GM21723 (cell line): ENCODE data around the gene PARD3B.

Source experiments
- ATAC-seq: cut with Tn5 transposase; IDR thresholded peaks from one replicate; pipeline ENCODE4 v1.9.1; 2021; ENCODE audit warnings: mild to moderate bottlenecking, moderate library complexity; ENCODE audit not compliant: unreplicated experiment

The PARD3B gene

GRCh38 chr2:205427112-205427511 lies 881.8 kb downstream of the PARD3B start:
- no peak for ATAC-seq

- ATAC-seq: no peak
These were observed 883.5 kb downstream of the PARD3B start for GRCh38 chr2:205428811-205429210.

- no peak for ATAC-seq
These were observed 890.7 kb downstream of the PARD3B start for GRCh38 chr2:205435970-205436369.

GRCh38 chr2:205438241-205438640 lies 893.0 kb downstream of the PARD3B start:
- no peak for ATAC-seq

GRCh38 chr2:205439621-205440020 lies 894.3 kb downstream of the PARD3B start:
- no peak for ATAC-seq

GRCh38 chr2:205441524-205441923 lies 896.2 kb downstream of the PARD3B start:
- ATAC-seq: no peak

GRCh38 chr2:205448189-205448588 lies 902.9 kb downstream of the PARD3B start:
- no peak for ATAC-seq

GRCh38 chr2:205451901-205452512 lies 906.7 kb downstream of the PARD3B start:
- no peak for ATAC-seq

- ATAC-seq: no peak
These were observed 907.9 kb downstream of the PARD3B start for GRCh38 chr2:205453202-205453601.

- ATAC-seq: no peak
These were observed 911.4 kb downstream of the PARD3B start for GRCh38 chr2:205456682-205457081.

GRCh38 chr2:205460217-205460616 lies 914.9 kb downstream of the PARD3B start:
- ATAC-seq: no peak

- ATAC-seq: no peak
These were observed 915.9 kb downstream of the PARD3B start for GRCh38 chr2:205461169-205461568.

- no peak for ATAC-seq
These were observed 916.7 kb downstream of the PARD3B start for GRCh38 chr2:205461678-205462665.

- ATAC-seq: no peak
These were observed 917.5 kb downstream of the PARD3B start for GRCh38 chr2:205462681-205463345.

- no peak for ATAC-seq
These were observed 918.3 kb downstream of the PARD3B start for GRCh38 chr2:205463466-205464025.

GRCh38 chr2:205464681-205465080 lies 919.4 kb downstream of the PARD3B start:
- ATAC-seq: no peak

- no peak for ATAC-seq
These were observed 920.5 kb downstream of the PARD3B start for GRCh38 chr2:205465791-205466190.

GRCh38 chr2:205471776-205472175 lies 926.5 kb downstream of the PARD3B start:
- ATAC-seq: no peak

- ATAC-seq: no peak
These were observed 928.5 kb downstream of the PARD3B start for GRCh38 chr2:205473791-205474190.

GRCh38 chr2:205474741-205475415 lies 929.6 kb downstream of the PARD3B start:
- ATAC-seq: no peak

GRCh38 chr2:205475416-205475768 lies 930.1 kb downstream of the PARD3B start:
- no peak for ATAC-seq
